WTC11 (cell line): Measurements from ENCODE around the gene SH2D3C. TPM values are rescaled to one million over a fixed set of nuclear protein-coding genes. Genes with fewer than 3 reads are reported as not detected.

ENCODE experiments used
- ATAC-seq: fragments of 200-7000 bp; cut with Tn5 transposase; 2 replicates; pipeline ENCODE4 v1.10.0; 2021; ENCODE audit warnings: mild to moderate bottlenecking, moderate library complexity
- CTCF ChIA-PET: fragments of 300-600 bp; sonication (Branson Sonifier 250); formaldehyde crosslinking; loops from one replicate; lab custom pipeline; 2021; ENCODE audit warnings: antibody characterized with exemption; lab: Charles Lee
- POLR2A ChIA-PET: fragments of 350-600 bp; sonication (Branson Sonifier 250); formaldehyde crosslinking; loops from one replicate; lab custom pipeline; 2021; ENCODE audit warnings: antibody characterized with exemption; lab: Charles Lee
- DNase-seq: peaks from one replicate; pipeline ENCODE4 v3.0.0; 2021; ENCODE audit warnings: low spot score
- H3K27ac Mint-ChIP-seq: 2 replicates; pipeline ENCODE4 v1.8.0; 2021; ENCODE audit warnings: mixed read lengths
- H3K27me3 Mint-ChIP-seq: 2 replicates; pipeline ENCODE4 v1.8.0; 2021; ENCODE audit warnings: low read depth, mild to moderate bottlenecking, moderate library complexity, mixed read lengths
- H3K36me3 Mint-ChIP-seq: 2 replicates; pipeline ENCODE4 v1.8.0; 2021; ENCODE audit warnings: mixed read lengths
- H3K4me1 Mint-ChIP-seq: 2 replicates; pipeline ENCODE4 v1.8.0; 2022; ENCODE audit warnings: mixed read lengths
- H3K4me3 Mint-ChIP-seq: 2 replicates; pipeline ENCODE4 v1.8.0; 2021; ENCODE audit warnings: mild to moderate bottlenecking, moderate library complexity, mixed read lengths
- H3K9me3 Mint-ChIP-seq: 2 replicates; pipeline ENCODE4 v1.8.0; 2021; ENCODE audit warnings: mixed read lengths
- EMX1 ChIP-seq: fragments of 250-450 bp; sonication (Bioruptor Pico); IDR thresholded peaks from 2 replicates; pipeline ENCODE4 v1.8.0; 2021; ENCODE audit warnings: mild to moderate bottlenecking
- KAT7 ChIP-seq: sonication (generic); formaldehyde crosslinking; IDR thresholded peaks from 2 replicates; pipeline ENCODE4 v1.8.1; 2023; ENCODE audit warnings: missing genetic modification reagents, mild to moderate bottlenecking, borderline replicate concordance
- NFE2L1 ChIP-seq: sonication (generic); formaldehyde crosslinking; IDR thresholded peaks from 2 replicates; pipeline ENCODE4 v1.8.1; 2023; ENCODE audit warnings: missing genetic modification reagents
- NR1H2 ChIP-seq: sonication (generic); formaldehyde crosslinking; IDR thresholded peaks from 2 replicates; pipeline ENCODE4 v1.9.0; 2021; ENCODE audit warnings: mild to moderate bottlenecking, moderate library complexity, missing genetic modification reagents
- NR3C1 ChIP-seq: sonication (generic); formaldehyde crosslinking; conservative IDR thresholded peaks from 2 replicates; pipeline ENCODE4 v1.8.1; 2023; ENCODE audit warnings: low read depth, mild to moderate bottlenecking, missing genetic modification reagents
- OVOL2 ChIP-seq: fragments of 250-450 bp; sonication (Bioruptor Pico); IDR thresholded peaks from 2 replicates; pipeline ENCODE4 v1.9.0; 2021; ENCODE audit warnings: mild to moderate bottlenecking, borderline replicate concordance
- PRRX2 ChIP-seq: fragments of 250-450 bp; sonication (Bioruptor Pico); IDR thresholded peaks from 2 replicates; pipeline ENCODE4 v1.8.0; 2021; ENCODE audit warnings: mild to moderate bottlenecking
- RELA ChIP-seq: sonication (generic); formaldehyde crosslinking; IDR thresholded peaks from 2 replicates; pipeline ENCODE4 v1.8.1; 2022; ENCODE audit warnings: missing genetic modification reagents, mild to moderate bottlenecking, borderline replicate concordance
- RORB ChIP-seq: fragments of 250-450 bp; sonication (Bioruptor Pico); IDR thresholded peaks from 2 replicates; pipeline ENCODE4 v1.9.0; 2021; ENCODE audit warnings: mild to moderate bottlenecking
- TEAD4 ChIP-seq: sonication (generic); formaldehyde crosslinking; IDR thresholded peaks from 2 replicates; pipeline ENCODE4 v1.8.0; 2022; ENCODE audit warnings: mild to moderate bottlenecking, missing genetic modification reagents
- ZNF232 ChIP-seq: sonication (generic); formaldehyde crosslinking; IDR thresholded peaks from 2 replicates; pipeline ENCODE4 v1.8.0; 2022; ENCODE audit warnings: mild to moderate bottlenecking, missing genetic modification reagents
- total RNA-seq: library from RNA; stranded (reverse); gene quantifications from 3 replicates; pipeline ENCODE4 v1.2.3, GENCODE V29; 2021
- TF ChIP-seq, protein P1 (sequence below): sonication (generic); formaldehyde crosslinking; conservative IDR thresholded peaks from 2 replicates; pipeline ENCODE4 v1.8.1; 2022; ENCODE audit warnings: mild to moderate bottlenecking, missing genetic modification reagents
- TF ChIP-seq, protein P2 (sequence below): sonication (generic); formaldehyde crosslinking; IDR thresholded peaks from 2 replicates; pipeline ENCODE4 v1.8.1; 2022; ENCODE audit warnings: missing genetic modification reagents, borderline replicate concordance
- TF ChIP-seq, protein P3 (sequence below): sonication (generic); formaldehyde crosslinking; IDR thresholded peaks from 2 replicates; pipeline ENCODE4 v1.8.1; 2023; ENCODE audit warnings: mild to moderate bottlenecking, moderate library complexity, missing genetic modification reagents
- TF ChIP-seq, protein P4 (sequence below): fragments of 250-450 bp; sonication (Bioruptor Pico); IDR thresholded peaks from 2 replicates; pipeline ENCODE4 v1.9.0; 2021; ENCODE audit warnings: mild to moderate bottlenecking, borderline replicate concordance
- TF ChIP-seq, protein P5 (sequence below): sonication (generic); formaldehyde crosslinking; IDR thresholded peaks from 2 replicates; pipeline ENCODE4 v1.8.0; 2022; ENCODE audit warnings: mild to moderate bottlenecking, missing genetic modification reagents
- TF ChIP-seq, protein P6 (sequence below): fragments of 250-450 bp; sonication (Bioruptor Pico); IDR thresholded peaks from 2 replicates; pipeline ENCODE4 v1.8.0; 2021; ENCODE audit warnings: mild to moderate bottlenecking

SH2D3C gene
- total RNA-seq, 1 experiment from 2014 or later = 5.4 TPM

DNA sequence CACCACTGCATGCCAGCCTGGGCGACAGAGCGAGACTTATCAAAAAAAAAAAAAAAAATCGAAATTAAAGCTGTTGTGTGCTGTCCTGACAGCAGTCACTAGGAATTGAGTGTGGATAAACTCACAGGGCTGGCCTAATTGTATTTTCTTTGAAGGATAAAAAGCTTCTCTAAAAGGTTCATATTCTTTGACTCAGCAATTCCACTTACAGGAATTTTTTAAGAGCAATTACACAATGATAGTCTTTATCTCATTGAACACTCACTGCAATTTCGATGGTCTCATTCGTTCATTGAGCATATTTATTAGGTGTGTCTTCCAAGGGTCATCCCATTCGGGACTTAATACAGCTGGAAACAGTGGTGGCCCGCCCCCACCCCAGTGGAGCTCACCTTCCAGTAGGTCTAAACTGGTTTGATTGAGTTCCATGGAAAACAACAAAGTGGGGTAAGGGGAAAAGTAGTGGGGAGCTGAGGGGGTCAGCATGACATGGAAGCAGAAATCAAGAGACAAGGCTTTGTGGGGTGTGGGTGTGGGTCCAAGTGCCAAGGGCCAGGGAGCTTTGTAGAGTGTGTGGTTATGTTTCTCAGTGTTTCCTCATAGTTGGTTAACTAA, 14.1 kb upstream of the SH2D3C start:
- ChIA-PET CTCF (interaction anchor here (1.1 to 1.8 kb wide), 6 partner anchors 10 to 77 kb away, joined by 3 to 13 read pairs (median 6); partner anchors contain the start of genes ENG and TOR2A), POLR2A (interaction anchor here (0.5 to 1.3 kb wide), 7 partner anchors 8 to 314 kb away, joined by 3 to 16 read pairs (median 3); no protein-coding TSS in a partner anchor)
- H3K27me3 Mint-ChIP-seq = no peaks in the 10 kb centered on the region
- TF ChIP-seq, protein P1, sequence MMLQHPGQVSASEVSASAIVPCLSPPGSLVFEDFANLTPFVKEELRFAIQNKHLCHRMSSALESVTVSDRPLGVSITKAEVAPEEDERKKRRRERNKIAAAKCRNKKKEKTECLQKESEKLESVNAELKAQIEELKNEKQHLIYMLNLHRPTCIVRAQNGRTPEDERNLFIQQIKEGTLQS (CRISPR knock-in tag) = no peak
- no peak for TF ChIP-seq RELA (CRISPR knock-in tag)
- TF ChIP-seq, protein P2, sequence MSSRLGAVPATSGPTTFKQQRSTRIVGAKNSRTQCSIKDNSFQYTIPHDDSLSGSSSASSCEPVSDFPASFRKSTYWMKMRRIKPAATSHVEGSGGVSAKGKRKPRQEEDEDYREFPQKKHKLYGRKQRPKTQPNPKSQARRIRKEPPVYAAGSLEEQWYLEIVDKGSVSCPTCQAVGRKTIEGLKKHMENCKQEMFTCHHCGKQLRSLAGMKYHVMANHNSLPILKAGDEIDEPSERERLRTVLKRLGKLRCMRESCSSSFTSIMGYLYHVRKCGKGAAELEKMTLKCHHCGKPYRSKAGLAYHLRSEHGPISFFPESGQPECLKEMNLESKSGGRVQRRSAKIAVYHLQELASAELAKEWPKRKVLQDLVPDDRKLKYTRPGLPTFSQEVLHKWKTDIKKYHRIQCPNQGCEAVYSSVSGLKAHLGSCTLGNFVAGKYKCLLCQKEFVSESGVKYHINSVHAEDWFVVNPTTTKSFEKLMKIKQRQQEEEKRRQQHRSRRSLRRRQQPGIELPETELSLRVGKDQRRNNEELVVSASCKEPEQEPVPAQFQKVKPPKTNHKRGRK (CRISPR knock-in tag) = no peak
- TF ChIP-seq, protein P3, sequence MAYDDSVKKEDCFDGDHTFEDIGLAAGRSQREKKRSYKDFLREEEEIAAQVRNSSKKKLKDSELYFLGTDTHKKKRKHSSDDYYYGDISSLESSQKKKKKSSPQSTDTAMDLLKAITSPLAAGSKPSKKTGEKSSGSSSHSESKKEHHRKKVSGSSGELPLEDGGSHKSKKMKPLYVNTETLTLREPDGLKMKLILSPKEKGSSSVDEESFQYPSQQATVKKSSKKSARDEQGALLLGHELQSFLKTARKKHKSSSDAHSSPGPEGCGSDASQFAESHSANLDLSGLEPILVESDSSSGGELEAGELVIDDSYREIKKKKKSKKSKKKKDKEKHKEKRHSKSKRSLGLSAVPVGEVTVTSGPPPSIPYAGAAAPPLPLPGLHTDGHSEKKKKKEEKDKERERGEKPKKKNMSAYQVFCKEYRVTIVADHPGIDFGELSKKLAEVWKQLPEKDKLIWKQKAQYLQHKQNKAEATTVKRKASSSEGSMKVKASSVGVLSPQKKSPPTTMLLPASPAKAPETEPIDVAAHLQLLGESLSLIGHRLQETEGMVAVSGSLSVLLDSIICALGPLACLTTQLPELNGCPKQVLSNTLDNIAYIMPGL = no peak
- H3K9me3 Mint-ChIP-seq = no peaks in the 10 kb centered on the region
- peaks cover 41% of the 10 kb centered on the region for H3K36me3 Mint-ChIP-seq
- peaks cover 13% of the 10 kb centered on the region for H3K4me1 Mint-ChIP-seq
- ATAC-seq = no peak
- H3K27ac Mint-ChIP-seq = peak overlapping the region; percentile 90
- H3K4me3 Mint-ChIP-seq = no peak overlapping the region
- DNase-seq = no peak

DNA sequence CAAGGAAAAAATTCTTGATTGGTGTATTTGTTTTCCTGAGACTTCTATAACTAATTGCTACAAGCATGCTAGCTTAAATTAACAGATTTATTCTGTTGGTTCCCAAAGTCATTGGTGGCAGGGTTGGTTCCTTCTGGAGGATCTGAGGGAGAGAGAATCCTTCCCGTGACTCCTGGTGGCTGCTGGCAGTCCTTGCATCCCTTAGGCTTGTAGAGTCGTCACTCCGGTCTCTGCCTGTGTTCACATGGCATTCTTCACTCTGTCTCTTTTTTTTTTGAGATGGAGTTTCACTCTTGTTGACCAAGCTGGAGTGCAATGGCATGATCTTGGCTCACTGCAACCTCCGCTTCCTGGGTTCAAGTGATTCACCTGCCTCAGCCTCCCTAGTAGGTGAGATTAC, 12.6 kb upstream of the SH2D3C start:
- Mint-ChIP-seq H3K4me3 (no peak overlapping the region), H3K4me1 (peaks cover 24% of the 10 kb centered on the region), H3K27me3 (no peaks in the 10 kb centered on the region), H3K27ac (no peak overlapping the region)
- ATAC-seq (no peak), DNase-seq (no peak)
- TF ChIP-seq NFE2L1 = no peak
- TF ChIP-seq EMX1 (CRISPR knock-in tag) = no peak
- TF ChIP-seq, protein P4, sequence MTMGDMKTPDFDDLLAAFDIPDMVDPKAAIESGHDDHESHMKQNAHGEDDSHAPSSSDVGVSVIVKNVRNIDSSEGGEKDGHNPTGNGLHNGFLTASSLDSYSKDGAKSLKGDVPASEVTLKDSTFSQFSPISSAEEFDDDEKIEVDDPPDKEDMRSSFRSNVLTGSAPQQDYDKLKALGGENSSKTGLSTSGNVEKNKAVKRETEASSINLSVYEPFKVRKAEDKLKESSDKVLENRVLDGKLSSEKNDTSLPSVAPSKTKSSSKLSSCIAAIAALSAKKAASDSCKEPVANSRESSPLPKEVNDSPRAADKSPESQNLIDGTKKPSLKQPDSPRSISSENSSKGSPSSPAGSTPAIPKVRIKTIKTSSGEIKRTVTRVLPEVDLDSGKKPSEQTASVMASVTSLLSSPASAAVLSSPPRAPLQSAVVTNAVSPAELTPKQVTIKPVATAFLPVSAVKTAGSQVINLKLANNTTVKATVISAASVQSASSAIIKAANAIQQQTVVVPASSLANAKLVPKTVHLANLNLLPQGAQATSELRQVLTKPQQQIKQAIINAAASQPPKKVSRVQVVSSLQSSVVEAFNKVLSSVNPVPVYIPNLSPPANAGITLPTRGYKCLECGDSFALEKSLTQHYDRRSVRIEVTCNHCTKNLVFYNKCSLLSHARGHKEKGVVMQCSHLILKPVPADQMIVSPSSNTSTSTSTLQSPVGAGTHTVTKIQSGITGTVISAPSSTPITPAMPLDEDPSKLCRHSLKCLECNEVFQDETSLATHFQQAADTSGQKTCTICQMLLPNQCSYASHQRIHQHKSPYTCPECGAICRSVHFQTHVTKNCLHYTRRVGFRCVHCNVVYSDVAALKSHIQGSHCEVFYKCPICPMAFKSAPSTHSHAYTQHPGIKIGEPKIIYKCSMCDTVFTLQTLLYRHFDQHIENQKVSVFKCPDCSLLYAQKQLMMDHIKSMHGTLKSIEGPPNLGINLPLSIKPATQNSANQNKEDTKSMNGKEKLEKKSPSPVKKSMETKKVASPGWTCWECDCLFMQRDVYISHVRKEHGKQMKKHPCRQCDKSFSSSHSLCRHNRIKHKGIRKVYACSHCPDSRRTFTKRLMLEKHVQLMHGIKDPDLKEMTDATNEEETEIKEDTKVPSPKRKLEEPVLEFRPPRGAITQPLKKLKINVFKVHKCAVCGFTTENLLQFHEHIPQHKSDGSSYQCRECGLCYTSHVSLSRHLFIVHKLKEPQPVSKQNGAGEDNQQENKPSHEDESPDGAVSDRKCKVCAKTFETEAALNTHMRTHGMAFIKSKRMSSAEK (CRISPR knock-in tag) = no peak
- TF ChIP-seq RORB = no peak
- TF ChIP-seq, protein P5, sequence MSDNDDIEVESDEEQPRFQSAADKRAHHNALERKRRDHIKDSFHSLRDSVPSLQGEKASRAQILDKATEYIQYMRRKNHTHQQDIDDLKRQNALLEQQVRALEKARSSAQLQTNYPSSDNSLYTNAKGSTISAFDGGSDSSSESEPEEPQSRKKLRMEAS (CRISPR knock-in tag) = no peak
- no peak for TF ChIP-seq OVOL2
- no peak for TF ChIP-seq NR3C1 (CRISPR knock-in tag)
- TF ChIP-seq, protein P6, sequence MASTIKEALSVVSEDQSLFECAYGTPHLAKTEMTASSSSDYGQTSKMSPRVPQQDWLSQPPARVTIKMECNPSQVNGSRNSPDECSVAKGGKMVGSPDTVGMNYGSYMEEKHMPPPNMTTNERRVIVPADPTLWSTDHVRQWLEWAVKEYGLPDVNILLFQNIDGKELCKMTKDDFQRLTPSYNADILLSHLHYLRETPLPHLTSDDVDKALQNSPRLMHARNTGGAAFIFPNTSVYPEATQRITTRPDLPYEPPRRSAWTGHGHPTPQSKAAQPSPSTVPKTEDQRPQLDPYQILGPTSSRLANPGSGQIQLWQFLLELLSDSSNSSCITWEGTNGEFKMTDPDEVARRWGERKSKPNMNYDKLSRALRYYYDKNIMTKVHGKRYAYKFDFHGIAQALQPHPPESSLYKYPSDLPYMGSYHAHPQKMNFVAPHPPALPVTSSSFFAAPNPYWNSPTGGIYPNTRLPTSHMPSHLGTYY (CRISPR knock-in tag) = no peak
- TF ChIP-seq TEAD4 (CRISPR knock-in tag) = no peak
- no peak for TF ChIP-seq KAT7
- no peak for TF ChIP-seq NR1H2 (CRISPR knock-in tag)
- TF ChIP-seq PRRX2 (CRISPR knock-in tag) = no peak
- TF ChIP-seq ZNF232 = no peak
- TF ChIP-seq, all 79 proteins: peak for 0
- CTCF ChIA-PET = no interaction called here
- H3K9me3 Mint-ChIP-seq = no peaks in the 10 kb centered on the region
- peaks cover 53% of the 10 kb centered on the region for H3K36me3 Mint-ChIP-seq
- POLR2A ChIA-PET = no interaction called here
